Astrocyte of the cerebellum (primary cell): ENCODE data around the gene ZCCHC17.

Experiments used
- DNase-seq: peaks from one replicate; pipeline ENCODE4 v3.0.0-alpha.2; 2011; ENCODE audit warnings: low read depth
- H3K4me3 ChIP-seq: 2 replicates; pipeline ENCODE4 v1.5.1; 2011; ENCODE audit warnings: mild to moderate bottlenecking, low read depth, low read length, moderate library complexity
- CTCF ChIP-seq: IDR thresholded peaks from 2 replicates; pipeline ENCODE4 v1.5.1; 2012; ENCODE audit warnings: low read length, low read depth, moderate library complexity, mild to moderate bottlenecking; ENCODE audit errors: missing control alignments
- in situ Hi-C: cut with HindIII; loops from 2 replicates; pipeline ENCODE4 v1.10.0; 2017; ENCODE audit warnings: low sequenced_read_pairs

The ZCCHC17 gene

GRCh38 chr1:31326461-31326860, 29.6 kb downstream of the ZCCHC17 start:
- H3K4me3 ChIP-seq = no peak overlapping the region
- TF ChIP-seq CTCF = no peak
- DNase-seq = no peak
- in situ Hi-C loops = no loop called here

- in situ Hi-C loops = no loop called here
- no peak for TF ChIP-seq CTCF
- DNase-seq = no peak
- no peak overlapping the region for H3K4me3 ChIP-seq
These were observed 30.5 kb downstream of the ZCCHC17 start for GRCh38 chr1:31327381-31327780.

GRCh38 chr1:31335007-31335406, 38.2 kb downstream of the ZCCHC17 start:
- in situ Hi-C loops = no loop called here
- peak; percentile 54 for TF ChIP-seq CTCF
- DNase-seq = peak; percentile 19
- no peak overlapping the region for H3K4me3 ChIP-seq

GRCh38 chr1:31336687-31337467, 40.0 kb downstream of the ZCCHC17 start:
- DNase-seq = no peak
- no peak overlapping the region for H3K4me3 ChIP-seq
- TF ChIP-seq CTCF = no peak
- in situ Hi-C loops = no loop called here

GRCh38 chr1:31344503-31344902, 47.7 kb downstream of the ZCCHC17 start:
- TF ChIP-seq CTCF = no peak
- no peak for DNase-seq
- H3K4me3 ChIP-seq = no peak overlapping the region
- in situ Hi-C loops = no loop called here

GRCh38 chr1:31345635-31346034, 48.8 kb downstream of the ZCCHC17 start:
- DNase-seq = no peak
- no peak for TF ChIP-seq CTCF
- H3K4me3 ChIP-seq = no peak overlapping the region
- in situ Hi-C loops = no loop called here
